Gastrocnemius medialis (tissue), 4 donors: ENCODE measurements around the gene CCNB2.

Experiments used
- POLR2A ChIP-seq, 2 donors: fragments of 450-650 bp; IDR thresholded peaks; one replicate each; pipeline ENCODE4 v1.6.1; 2017; ENCODE audit warnings: antibody characterized with exemption in 2 of 2, mild to moderate bottlenecking in 2 of 2, moderate library complexity in 2 of 2
- TF ChIP-seq, protein P1 (sequence below), 5 experiments: fragments of 450-650 bp in 3 of 5; fragments of 200-600 bp in 2 of 5; sonication (generic) in 2 of 5; IDR thresholded peaks in 4 of 5; conservative IDR thresholded peaks in 1 of 5; 1 replicate in 4 of 5; 2 replicates in 1 of 5; pipeline ENCODE4 v1.5.1; 2016 to 2019; ENCODE audit warnings: antibody characterized with exemption in 5 of 5, mild to moderate bottlenecking in 3 of 5, moderate library complexity in 3 of 5

DNA sequence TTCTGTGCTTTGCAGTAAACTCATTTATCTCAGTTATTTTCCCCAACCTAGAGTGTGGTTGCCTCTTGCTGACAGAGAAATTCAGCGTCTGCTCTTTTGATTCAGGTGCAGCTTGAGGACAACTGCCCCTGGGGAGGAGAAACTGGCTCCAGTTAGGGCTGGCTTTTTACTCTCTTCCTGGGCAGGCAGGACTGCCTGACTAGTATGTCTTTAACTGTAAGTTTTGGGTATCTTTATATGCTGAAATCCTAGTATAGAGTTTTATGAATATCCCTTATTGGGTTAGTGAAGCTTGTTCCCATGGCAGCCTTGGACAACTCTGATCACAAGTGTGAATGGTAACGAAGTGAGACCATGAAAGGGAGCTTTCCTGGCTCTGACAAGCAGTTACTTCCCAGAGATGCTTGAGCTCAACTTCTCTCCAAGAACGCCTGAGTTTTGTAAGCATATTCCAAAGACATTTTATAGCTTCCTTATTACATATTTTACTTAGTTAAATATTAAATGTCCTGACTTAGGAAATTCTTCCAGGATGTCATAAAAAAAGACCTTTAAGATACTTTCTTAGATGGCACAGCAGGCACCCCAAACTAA, 27.1 kb downstream of the CCNB2 start:
- no peak for TF ChIP-seq POLR2A (IDR thresholded peaks at IDR 0.05)
- TF ChIP-seq, protein P1, sequence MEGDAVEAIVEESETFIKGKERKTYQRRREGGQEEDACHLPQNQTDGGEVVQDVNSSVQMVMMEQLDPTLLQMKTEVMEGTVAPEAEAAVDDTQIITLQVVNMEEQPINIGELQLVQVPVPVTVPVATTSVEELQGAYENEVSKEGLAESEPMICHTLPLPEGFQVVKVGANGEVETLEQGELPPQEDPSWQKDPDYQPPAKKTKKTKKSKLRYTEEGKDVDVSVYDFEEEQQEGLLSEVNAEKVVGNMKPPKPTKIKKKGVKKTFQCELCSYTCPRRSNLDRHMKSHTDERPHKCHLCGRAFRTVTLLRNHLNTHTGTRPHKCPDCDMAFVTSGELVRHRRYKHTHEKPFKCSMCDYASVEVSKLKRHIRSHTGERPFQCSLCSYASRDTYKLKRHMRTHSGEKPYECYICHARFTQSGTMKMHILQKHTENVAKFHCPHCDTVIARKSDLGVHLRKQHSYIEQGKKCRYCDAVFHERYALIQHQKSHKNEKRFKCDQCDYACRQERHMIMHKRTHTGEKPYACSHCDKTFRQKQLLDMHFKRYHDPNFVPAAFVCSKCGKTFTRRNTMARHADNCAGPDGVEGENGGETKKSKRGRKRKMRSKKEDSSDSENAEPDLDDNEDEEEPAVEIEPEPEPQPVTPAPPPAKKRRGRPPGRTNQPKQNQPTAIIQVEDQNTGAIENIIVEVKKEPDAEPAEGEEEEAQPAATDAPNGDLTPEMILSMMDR (IDR thresholded peaks at IDR 0.05 in 4 of 5, conservative IDR thresholded peaks at IDR 0.05 in 1 of 5) = no peak
